HG02943 (cell line): Measurements from ENCODE around the gene HBEGF.
A peak's percentile ranks its signal among the peaks of the same experiment; 100 is the strongest.

ENCODE experiments used
- ATAC-seq: cut with Tn5 transposase; IDR thresholded peaks from one replicate; pipeline ENCODE4 v1.9.1; 2021; ENCODE audit warnings: mild to moderate bottlenecking, low read depth, moderate library complexity; ENCODE audit not compliant: unreplicated experiment

Gene HBEGF

GRCh38 chr5:140346348-140347221 is at the start of gene HBEGF:
Gene HBEGF, minus strand, starts transcription at chr5:140346603. Its CDS starts 275 bp downstream, at chr5:140346328.
- ATAC-seq, result peak; percentile 78

- no peak for ATAC-seq
These were observed 47.3 kb upstream of the HBEGF start for GRCh38 chr5:140393738-140394137.

- no peak for ATAC-seq
These were observed 45.3 kb upstream of the HBEGF start for GRCh38 chr5:140391732-140392131.

GRCh38 chr5:140391312-140391711 is 44.9 kb upstream of the HBEGF start:
- ATAC-seq, result no peak

GRCh38 chr5:140388052-140388451 is 41.6 kb upstream of the HBEGF start:
- ATAC-seq, result no peak

- no peak for ATAC-seq
These were observed 36.9 kb upstream of the HBEGF start for GRCh38 chr5:140383300-140383699.

- ATAC-seq, result no peak
These were observed 36.5 kb upstream of the HBEGF start for GRCh38 chr5:140382866-140383265.

- no peak for ATAC-seq
These were observed 35.6 kb upstream of the HBEGF start for GRCh38 chr5:140381972-140382371.

- no peak for ATAC-seq
These were observed 34.9 kb upstream of the HBEGF start for GRCh38 chr5:140381351-140381750.

- ATAC-seq, result no peak
These were observed 26.6 kb upstream of the HBEGF start for GRCh38 chr5:140372971-140373487.

- ATAC-seq, result no peak
These were observed 25.2 kb upstream of the HBEGF start for GRCh38 chr5:140371356-140372151.

GRCh38 chr5:140367256-140368013 is 21.0 kb upstream of the HBEGF start:
- ATAC-seq, result no peak

GRCh38 chr5:140366589-140367255 is 20.3 kb upstream of the HBEGF start:
- ATAC-seq, result no peak

GRCh38 chr5:140365941-140366340 is 19.5 kb upstream of the HBEGF start:
- ATAC-seq, result no peak

- no peak for ATAC-seq
These were observed 18.9 kb upstream of the HBEGF start for GRCh38 chr5:140365282-140365681.

- no peak for ATAC-seq
These were observed 18.0 kb upstream of the HBEGF start for GRCh38 chr5:140364472-140364765.

- no peak for ATAC-seq
These were observed 17.4 kb upstream of the HBEGF start for GRCh38 chr5:140363631-140364471.

GRCh38 chr5:140362875-140363630 is 16.6 kb upstream of the HBEGF start:
- no peak for ATAC-seq

GRCh38 chr5:140362311-140362710 is 15.9 kb upstream of the HBEGF start:
- ATAC-seq, result no peak
